ENCODE results near the gene PROCR.

- TF ChIP-seq, protein P1, sequence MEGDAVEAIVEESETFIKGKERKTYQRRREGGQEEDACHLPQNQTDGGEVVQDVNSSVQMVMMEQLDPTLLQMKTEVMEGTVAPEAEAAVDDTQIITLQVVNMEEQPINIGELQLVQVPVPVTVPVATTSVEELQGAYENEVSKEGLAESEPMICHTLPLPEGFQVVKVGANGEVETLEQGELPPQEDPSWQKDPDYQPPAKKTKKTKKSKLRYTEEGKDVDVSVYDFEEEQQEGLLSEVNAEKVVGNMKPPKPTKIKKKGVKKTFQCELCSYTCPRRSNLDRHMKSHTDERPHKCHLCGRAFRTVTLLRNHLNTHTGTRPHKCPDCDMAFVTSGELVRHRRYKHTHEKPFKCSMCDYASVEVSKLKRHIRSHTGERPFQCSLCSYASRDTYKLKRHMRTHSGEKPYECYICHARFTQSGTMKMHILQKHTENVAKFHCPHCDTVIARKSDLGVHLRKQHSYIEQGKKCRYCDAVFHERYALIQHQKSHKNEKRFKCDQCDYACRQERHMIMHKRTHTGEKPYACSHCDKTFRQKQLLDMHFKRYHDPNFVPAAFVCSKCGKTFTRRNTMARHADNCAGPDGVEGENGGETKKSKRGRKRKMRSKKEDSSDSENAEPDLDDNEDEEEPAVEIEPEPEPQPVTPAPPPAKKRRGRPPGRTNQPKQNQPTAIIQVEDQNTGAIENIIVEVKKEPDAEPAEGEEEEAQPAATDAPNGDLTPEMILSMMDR (IDR thresholded peaks at IDR 0.05; ENCODE audit: insufficient read depth, low read length) = no peak
- no peak for TF ChIP-seq POLR2AphosphoS5 (IDR thresholded peaks at IDR 0.05; ENCODE audit: low read depth)
- no peak for TF ChIP-seq GABPA (IDR thresholded peaks at IDR 0.05; ENCODE audit: low read depth)
- no peak for TF ChIP-seq REST (IDR thresholded peaks at IDR 0.05; ENCODE audit: insufficient replicate concordance, low read depth)
These were observed 548 bp downstream of the PROCR start for GRCh38 chr20:35172434-35172806.

Measured in HL-60 (cell line).